ENCODE results near the gene REXO2.

REXO2 gene

DNA sequence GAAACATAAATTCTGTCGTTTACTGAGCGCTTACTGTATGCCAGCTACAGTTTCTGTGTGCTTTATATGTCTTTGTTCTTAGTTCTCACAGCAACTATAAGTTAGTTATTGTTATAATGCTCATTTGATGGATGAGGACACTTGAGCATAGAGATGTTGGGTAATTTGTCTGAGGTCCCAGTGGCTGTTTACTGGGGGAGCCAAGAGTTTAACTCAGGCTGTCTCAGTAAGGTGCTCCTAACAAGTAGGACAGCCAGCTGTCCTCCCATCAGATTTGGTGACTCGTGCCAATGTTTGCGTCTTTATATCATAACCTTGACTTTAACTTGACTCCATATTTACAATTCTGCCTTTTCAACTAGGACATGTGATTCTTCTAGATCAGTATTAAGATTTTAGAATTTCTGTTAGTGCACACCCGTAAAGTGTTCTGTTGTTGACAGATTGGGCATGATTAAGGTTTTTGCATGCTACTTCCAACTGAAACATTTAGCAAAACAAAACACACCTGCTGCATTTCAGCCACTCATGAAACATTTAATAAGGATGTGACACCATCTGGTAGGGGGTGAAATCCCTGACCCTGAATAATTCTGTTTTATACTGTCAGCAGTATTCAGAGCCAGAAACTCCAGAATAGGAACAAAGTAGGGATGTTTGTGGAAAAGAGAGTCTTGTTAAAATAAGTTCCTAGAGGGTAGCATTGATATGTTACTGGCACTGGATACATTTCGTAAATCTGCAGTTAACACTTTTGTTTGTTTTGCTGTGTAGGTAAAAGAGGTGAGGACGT, 1.9 kb downstream of the REXO2 start:
- DNase-seq (ENCODE audit: low spot score) (no peak), FAIRE-seq (no peak)

DNA sequence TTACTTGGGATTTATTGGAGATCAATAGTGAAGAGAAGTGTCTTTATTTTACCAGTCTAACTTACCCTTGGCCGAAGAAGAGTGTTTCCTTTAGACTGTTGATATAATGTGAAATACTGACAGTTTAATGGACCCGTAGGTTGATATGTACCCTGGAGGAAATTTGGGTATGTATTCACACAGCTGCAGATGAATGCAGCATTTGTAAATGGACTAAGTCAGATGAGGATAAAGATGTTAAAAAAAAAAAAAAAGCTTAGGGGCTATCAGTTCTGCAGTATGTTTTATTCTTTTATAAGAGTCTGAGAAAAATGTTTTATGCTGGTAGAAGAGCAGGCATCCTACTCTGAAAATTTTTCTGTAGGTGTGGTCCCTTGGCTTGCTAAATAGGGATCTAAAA, 2.7 kb downstream of the REXO2 start:
- FAIRE-seq (no peak), DNase-seq (ENCODE audit: low spot score) (no peak)

DNA sequence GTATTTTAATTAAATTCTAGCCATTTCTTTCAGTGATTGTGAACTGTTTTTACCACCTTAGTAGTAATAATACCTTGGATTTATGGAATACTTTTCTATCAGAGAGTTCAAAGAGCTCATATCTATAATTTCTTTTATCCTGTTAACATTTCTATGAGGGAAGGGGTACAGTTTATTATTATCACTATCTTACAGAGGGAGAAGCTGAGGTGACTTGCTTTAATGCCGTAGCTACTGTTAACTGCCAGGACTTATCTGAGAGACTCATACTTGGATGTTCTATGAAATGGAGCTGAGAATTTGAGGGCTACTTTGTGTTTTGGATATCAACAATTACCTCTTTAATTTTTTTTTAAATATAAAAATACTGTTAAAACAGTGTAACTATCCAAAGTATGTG, 3.3 kb downstream of the REXO2 start:
- FAIRE-seq = no peak
- no peak for DNase-seq (ENCODE audit: low spot score)

DNA sequence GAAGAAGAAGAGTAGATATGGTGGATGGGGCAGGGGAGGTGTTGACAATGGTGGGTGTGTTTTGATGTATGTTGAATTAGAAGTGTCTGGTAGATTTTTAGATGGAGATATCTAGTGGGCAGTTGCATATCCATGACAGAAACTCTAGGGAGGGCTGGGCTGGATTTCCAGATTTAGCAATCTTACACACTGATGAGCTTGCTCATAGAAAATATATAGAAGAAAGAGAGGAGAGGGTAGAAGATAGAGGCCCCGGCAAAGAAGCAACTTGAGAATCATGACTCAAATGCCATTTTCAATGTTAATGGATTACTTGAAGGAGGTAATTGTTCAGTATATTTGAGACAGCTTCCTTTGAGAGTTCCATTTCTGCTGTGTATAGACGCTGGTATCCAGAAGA, 8.2 kb downstream of the REXO2 start:
- no peak for FAIRE-seq
- no peak for DNase-seq (ENCODE audit: low spot score)

DNA sequence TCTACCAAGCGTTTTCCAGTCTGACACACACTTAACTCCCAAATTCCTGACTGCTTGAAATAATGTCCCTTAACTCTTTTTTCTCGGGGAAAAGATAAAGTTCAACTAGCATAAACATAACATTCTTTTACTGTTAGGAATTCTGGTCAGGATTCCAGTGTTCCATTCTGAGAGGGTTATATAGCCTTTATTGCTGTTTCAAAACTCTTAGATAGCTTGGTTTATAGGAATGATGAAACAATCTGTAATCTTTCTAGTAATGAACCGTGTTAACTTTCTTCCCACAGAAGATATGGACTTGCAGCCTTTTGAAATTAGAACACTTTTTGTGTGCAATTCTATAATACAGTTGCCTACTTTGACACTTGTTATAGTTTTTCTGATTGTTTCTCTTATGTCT, 8.6 kb downstream of the REXO2 start:
- FAIRE-seq = no peak

DNA sequence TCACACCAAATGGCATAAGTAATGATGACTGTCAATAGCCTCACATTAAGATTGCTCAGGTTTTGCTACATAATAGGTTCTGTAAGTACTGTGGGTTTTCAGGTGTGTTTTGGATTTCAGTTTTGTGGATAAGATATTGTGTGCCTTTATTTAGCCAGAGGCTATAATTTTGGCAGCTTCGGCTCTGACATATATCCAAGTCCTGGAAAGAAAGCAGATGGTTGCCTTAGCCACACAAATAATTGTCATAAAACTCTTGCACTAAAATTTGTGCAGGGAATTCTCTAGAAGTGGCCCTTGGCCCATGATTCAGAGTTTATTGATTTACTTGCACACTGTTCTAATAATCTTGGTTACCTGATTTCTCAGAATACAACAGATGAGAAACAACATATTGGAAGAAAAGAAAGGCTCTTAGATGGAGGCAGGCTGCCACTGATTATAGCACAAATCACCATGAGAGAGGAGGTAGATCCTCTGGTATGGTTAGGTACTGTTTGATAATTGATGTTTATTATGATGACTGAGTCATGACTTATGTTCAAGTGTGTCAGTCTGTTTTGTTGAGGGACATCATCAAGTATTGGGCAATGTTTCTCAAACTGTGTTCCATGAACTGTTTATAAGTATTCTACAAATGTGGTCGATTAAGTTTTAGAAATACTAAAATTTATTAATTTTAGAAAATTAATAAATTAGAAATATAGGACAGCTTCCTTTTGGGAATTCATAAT, 9.6 kb downstream of the REXO2 start:
- DNase-seq (ENCODE audit: low spot score) (no peak), FAIRE-seq (no peak)

More for the DNA sequence above, 8.6 kb downstream of the REXO2 start:
- DNase-seq (ENCODE audit: low spot score) = no peak

DNA sequence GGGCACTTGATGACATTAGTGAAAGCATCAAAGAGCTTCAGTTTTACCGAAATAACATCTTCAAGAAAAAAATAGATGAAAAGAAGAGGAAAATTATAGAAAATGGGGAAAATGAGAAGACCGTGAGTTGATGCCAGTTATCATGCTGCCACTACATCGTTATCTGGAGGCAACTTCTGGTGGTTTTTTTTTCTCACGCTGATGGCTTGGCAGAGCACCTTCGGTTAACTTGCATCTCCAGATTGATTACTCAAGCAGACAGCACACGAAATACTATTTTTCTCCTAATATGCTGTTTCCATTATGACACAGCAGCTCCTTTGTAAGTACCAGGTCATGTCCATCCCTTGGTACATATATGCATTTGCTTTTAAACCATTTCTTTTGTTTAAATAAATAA, 10.6 kb downstream of the REXO2 start:
- FAIRE-seq (no peak), DNase-seq (ENCODE audit: low spot score) (no peak)

DNA sequence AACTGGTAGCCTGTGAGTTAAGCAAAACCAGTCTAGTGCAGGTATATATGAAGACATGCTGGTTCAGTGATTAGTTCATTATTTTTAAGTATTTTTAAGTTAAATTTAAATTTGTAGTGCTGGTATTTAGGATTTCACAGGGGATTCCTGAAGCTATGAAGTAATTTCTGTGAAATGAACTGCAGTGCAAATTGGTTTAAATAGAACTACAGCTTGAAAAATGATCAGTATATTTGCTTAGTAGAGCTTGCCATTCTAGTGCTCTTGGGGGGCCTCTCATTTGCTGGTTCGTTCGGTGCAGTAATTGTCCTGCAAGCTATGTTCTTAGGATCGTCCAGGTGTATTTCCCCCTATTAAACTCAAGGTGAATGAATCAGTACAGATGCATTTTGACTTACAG, 13.1 kb downstream of the REXO2 start:
- FAIRE-seq (no peak), DNase-seq (ENCODE audit: low spot score) (no peak)

DNA sequence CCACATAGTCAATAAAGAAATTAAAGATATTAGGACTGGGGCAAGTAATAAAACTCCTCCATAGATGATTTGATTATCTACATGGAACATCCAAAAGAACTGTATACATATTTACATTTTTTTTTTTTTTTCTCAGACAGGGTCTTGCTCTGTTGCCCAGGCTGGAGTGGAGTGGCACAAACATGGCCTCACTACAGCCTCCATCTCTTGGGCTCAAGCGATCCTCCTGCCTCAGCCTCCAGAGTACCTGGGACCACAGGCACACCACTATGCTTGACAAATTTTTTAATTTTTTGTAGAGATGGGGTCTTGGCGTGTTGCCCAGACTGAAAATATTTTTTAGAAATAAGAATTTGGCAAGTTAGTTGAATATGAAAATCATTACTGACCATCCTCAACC, 24.7 kb downstream of the REXO2 start:
- no peak for DNase-seq (ENCODE audit: low spot score)
- no peak for FAIRE-seq

DNA sequence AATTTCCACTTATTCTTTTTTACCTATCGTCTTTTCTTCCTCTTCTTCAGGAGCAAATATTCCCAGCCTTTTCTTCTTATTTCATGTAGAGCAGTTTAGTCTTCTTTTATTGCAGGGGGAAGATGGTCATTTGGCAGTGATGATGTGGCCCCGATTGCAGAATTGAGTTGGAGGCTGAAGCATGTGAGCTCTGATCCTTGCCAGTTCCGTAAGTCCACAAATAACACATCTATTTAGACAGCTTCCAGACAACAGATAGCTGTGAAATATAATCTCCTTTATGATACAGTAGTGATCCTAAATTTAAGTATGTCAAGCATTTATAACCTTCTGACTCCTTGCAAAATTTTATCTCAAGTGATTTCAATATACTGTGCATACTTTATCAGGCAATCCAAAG, 27.5 kb downstream of the REXO2 start:
- no peak for FAIRE-seq
- no peak for DNase-seq (ENCODE audit: low spot score)

DNA sequence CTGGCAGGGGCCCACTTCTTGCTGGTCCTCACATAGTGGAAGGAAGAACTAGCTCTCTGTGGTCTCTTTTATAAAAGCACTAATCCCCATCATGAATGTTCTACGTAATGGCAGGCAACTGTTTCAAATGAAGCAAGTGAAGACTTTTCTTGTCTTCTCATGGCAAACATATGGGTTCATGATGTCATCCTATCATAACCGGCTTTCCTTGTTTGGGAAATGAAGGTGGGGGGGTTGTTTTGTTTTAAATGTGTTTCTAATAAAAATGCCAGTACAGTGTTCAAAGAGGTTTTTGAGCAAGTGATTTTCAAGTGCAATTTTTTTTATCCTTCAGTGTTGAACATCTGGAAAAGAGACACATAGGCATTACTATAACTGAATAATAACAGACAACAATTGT, 33.4 kb downstream of the REXO2 start:
- DNase-seq (ENCODE audit: low spot score) = no peak
- no peak for FAIRE-seq

DNA sequence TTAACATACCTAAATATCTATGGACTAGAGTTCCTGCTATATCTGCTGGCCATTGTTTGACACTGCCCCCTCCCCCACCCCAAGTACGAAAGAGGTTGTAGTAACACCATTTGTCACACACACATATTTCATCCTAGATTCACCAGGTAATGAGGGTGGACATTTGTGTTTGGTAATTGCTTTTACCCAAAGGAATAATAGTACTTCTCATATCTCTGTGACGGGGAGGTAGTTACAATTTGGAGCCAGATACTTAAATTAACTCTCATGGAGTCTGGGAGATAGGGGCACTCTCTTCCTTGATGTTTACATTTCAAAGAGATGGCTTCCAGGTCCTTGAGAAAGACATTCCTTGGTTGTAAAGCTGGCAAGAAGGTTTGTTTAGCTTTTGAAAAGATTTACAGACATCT, 38.7 kb downstream of the REXO2 start:
- DNase-seq (ENCODE audit: low spot score) (no peak), FAIRE-seq (no peak)

DNA sequence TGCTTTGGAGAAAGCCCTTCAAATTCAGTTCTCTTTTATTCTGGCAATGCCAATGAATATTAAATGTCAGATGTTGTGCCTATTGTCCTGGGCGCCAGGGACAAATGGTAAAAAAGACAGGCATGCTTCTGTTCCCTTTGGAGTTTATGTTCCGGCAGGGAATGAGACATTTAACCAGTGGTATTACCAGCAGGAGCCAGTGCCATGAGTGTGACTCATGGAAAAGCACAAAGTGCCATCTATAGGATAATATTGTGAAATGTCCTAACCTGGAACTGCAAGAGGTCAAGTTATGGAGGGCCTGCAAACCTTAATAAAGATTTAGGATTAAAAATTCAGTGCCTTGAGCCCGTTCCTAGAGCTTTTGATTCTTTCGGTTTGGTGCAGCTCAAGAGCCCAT, 39.5 kb downstream of the REXO2 start:
- FAIRE-seq = no peak
- DNase-seq (ENCODE audit: low spot score) = no peak

DNA sequence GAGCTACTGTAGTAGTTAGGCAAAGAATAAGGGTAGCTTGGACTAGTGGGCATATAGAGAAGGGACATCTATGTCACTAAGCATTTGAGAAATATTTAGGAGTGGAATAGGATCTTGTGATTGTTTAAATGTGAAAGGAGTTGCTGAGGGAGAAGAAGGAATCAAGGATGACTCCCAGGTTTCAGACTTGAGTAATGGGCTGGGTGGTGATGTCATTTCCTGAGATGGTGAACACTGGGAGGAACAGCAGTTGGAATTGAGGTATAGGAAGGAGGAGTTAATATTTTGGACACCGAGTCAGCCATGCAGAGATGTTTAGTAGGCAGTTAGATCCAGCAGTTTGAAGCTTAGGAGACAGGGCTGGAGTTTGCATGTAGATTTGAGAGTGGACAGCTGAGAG, 40.1 kb downstream of the REXO2 start:
- DNase-seq (ENCODE audit: low spot score) (no peak), FAIRE-seq (no peak)

DNA sequence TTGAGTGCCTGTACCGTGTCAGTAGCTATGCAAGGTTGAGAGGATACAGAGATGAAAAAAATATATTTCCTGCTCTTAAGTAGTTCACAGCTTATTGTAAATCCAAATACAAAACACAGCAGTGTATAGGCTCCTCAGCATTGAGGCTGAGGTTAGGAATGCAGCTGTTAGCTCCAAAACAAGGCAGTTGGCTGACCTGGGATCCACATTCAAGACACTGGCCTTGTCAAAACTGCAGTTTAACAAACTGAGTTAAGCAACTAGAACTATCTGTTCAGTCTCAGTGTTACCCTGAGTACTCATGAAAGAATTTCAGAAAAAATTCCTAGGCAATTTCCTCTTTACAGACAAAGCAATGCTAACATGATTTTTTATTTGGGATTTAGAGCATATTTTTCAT, 42.8 kb downstream of the REXO2 start:
- DNase-seq (ENCODE audit: low spot score) = no peak
- no peak for FAIRE-seq

DNA sequence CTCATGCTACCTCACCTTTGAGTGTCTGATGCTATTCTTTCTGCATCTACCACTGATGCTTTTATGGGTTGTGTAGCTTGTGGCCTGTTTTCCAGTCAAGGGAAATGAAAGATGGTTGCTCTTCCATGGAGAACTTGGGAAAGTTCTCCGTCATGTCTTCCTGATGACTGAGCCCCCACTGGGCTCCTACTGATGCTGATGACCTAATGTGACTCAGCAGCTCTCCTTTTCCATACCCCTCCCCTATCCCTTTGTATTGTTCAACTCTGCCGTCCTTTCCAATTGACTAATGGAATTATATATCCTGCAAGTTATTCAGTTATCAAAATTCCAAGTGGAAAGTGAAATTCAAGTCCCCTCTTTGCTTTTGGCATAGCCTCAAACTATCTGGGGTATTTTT, 44.7 kb downstream of the REXO2 start:
- FAIRE-seq (no peak), DNase-seq (ENCODE audit: low spot score) (no peak)

DNA sequence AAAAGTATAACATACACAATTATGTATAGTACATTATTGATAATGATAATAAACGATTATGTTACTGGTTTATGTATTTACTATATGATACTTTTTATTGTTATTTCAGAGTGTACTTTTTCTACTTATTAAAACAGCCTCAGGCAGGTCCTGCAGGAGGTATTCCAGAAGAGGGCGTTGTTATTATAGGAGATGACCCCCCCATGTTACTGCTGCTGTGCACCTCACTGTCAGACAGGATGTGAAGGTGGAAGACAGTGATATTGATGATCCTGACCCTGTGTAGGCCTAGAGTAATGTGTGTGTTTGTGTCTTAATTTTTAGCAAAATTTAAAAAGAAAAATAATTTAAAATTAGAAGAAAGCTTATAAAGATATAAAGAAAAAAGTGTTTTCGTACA, 57.6 kb downstream of the REXO2 start:
- DNase-seq (ENCODE audit: low spot score) (no peak), FAIRE-seq (no peak)

DNA sequence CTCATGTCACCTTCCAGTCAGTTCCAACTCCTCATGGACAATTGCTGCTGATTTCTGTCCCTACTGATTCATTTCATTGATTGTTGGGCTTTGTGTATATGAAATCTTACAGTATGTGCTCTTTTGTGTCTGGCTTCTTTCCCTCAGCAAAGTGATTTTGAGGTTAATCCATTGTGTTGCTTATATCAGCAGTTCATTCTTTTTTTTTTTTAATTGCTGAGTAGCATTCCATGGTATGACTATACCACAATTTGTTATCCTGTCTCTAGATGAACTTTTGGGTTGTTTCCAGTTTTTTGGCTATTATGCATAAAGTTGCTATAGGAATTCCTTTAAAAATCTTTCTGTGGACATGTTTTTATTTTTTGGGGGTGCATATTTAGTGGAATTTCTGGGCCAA, 60.5 kb downstream of the REXO2 start:
- DNase-seq (ENCODE audit: low spot score) (no peak), FAIRE-seq (no peak)

Measured in RCC 7860 (cell line).